ENCODE measurements around the gene FAM222B. TPM values are rescaled to one million over a fixed set of nuclear protein-coding genes. Genes with fewer than 3 reads are reported as not detected.

FAM222B gene
- total and polyA plus RNA-seq, 9 of the 15 experiments (the other 6 are each of a cell fraction or from before 2014, with no cell fraction given): 4.0 to 34.6 (median 7.5) TPM

- TF ChIP-seq MGA (IDR thresholded peaks at IDR 0.05): peak; percentile 82
- no peak for TF ChIP-seq MXD1 (CRISPR knock-in tag; IDR thresholded peaks at IDR 0.05; ENCODE audit: borderline replicate concordance, poor library complexity, severe bottlenecking)
- TF ChIP-seq NBN (IDR thresholded peaks at IDR 0.05; ENCODE audit: low read depth): peak; percentile 98
- TF ChIP-seq ZBTB33 (CRISPR knock-in tag; IDR thresholded peaks at IDR 0.05): peak; percentile 56; the same call in 1 of the 2 replicates
- peak; percentile 99 for TF ChIP-seq POLR2AphosphoS5 (IDR thresholded peaks at IDR 0.05; ENCODE audit: control insufficient read depth, insufficient read depth, low read depth, low read length)
- TF ChIP-seq ZFP30 (CRISPR knock-in tag; IDR thresholded peaks at IDR 0.05; ENCODE audit: borderline replicate concordance): no peak
- TF ChIP-seq LCOR (CRISPR knock-in tag; IDR thresholded peaks at IDR 0.05): peak; percentile 49
- peak; percentile 94 for TF ChIP-seq ZBED1 (IDR thresholded peaks at IDR 0.05)
- TF ChIP-seq COPS2 (conservative IDR thresholded peaks at IDR 0.05): no peak
- TF ChIP-seq ELF2 (CRISPR knock-in tag; IDR thresholded peaks at IDR 0.05): no peak
- no peak for TF ChIP-seq MED1 (CRISPR knock-in tag; IDR thresholded peaks at IDR 0.05; ENCODE audit: borderline replicate concordance)
- TF ChIP-seq FOS (IDR thresholded peaks at IDR 0.05; ENCODE audit: extremely low read depth, insufficient read length): no peak
Measured at GRCh38 chr17:28864991-28865849, 22.6 kb upstream of the FAM222B start (continued).

Data from K562 (cell line).